Fibroblast of peridontal ligament (primary cell): ENCODE data around the gene NAGK.
A peak's percentile ranks its signal among the peaks of the same experiment; 100 is the strongest.
"Not testable (repeated sequence)": the region's sequence is repeated elsewhere in the genome, so short reads cannot be mapped to it uniquely, and the experiment has no call there.

Source experiments
- DNase-seq: peaks from one replicate; pipeline ENCODE4 v3.0.0-alpha.2; 2010; ENCODE audit errors: extremely low read depth

NAGK gene

DNA sequence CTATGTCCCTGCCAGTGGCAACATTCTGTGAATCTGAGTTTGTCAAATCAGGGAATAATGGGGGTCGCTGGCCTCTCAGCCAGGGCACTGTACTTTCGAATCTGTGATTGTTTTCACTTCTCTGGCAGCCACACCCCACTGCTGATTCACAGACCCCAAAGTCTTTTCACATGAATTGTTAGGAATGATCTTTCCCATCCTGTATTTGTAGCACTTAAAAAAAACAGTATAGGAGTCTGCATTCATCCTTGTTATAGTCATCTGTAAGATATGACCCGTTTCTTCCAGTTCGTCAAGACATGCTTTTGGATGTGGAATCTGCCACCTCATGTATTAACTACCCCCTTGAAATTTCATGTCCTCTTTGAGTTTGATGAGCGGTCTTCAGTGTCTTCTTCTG lies 928 bp downstream of the NAGK start:
- DNase-seq: peak; percentile 22

DNA sequence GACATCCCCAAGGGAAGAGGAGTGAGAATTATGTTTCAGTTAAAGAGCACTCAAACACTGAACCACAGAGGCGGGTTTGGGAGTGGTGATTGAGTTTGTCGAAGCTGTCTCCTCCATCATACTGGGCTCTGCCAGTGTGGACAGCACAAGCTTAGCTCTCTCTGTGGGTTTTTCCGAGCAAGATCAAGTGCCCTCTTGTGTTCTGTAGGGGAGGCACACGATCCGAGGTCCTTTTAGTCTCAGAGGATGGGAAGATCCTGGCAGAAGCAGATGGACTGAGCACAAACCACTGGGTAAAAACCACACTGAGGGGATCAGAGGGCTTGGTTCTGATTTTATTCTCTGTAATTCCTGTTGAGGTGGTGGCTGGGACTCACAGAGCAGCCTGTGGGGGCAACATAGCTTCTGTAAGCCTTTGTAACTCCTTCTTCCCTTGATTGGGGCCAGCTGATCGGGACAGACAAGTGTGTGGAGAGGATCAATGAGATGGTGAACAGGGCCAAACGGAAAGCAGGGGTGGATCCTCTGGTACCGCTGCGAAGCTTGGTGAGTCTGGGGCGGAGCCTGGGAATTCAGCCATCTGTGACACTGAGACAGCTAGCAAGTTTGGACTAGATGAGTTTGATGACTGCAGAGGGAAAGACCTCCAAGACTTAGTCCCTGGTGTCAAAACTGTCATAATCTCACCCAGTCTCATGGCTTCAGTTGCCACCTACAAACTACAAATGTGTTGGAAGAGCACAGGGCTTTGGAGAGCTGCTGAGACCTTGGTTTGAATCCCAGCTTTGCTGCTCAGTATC lies 2.0 kb downstream of the NAGK start:
- DNase-seq: peak; percentile 60

GRCh38 chr2:71071681-71072398 lies 3.4 kb downstream of the NAGK start:
- DNase-seq: no peak

DNA sequence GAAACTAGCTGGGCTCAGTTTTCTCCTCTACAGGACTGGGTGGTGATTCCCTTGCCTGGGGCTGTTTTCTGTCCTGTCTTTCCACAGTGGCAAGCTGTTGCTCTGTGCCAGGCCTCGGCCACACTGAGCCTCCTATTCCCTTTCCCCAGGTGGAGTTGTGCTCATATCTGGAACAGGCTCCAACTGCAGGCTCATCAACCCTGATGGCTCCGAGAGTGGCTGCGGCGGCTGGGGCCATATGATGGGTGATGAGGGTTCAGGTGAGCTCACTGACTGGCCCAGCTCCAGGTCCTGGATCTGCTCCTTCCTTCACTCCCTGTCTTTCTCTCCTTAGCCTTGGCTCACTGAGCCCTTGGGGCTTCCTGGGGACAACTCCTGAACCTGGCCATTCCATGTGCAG lies 4.0 kb downstream of the NAGK start:
- no peak for DNase-seq

DNA sequence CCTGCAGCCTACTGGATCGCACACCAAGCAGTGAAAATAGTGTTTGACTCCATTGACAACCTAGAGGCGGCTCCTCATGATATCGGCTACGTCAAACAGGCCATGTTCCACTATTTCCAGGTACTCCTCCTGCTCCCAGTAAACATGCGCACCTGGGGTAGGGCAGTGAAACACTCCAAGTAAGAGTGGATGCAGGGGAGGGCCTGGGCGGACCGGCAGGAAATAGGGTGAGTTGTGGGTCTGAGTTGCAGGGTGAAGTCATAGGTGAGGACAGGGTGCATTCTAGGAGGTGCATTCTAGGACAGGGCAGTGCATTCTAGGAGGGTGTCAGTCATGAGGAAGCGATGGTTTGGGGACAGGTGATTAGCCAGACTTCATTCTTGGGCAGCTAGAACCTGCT lies 5.0 kb downstream of the NAGK start:
- DNase-seq: no peak

DNA sequence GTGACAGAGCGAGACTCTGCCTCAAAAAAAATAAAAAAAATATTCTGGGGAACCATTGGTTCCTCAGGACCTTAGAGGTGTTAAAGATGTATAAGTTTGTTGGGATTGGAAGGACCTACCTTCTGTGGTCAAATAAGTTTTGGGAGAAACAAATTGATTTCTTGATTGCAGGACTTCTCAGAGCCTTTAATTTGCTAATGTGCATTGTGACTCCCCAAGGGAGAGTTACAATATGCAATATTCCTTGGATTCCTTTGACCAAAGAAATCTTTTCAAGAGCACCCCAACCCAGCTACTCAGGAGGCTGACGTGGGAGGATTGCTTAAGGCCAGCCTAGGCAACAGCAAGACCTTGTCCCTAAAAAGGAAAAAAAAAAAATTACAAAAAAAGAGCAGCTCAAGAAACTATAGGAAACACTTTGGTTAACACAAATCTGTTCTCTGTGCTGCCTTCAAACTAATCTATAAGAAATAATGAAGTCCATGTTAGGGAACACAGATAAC lies 6.5 kb downstream of the NAGK start:
- no peak for DNase-seq

GRCh38 chr2:71078624-71079023 lies 10.2 kb downstream of the NAGK start:
- no peak for DNase-seq

GRCh38 chr2:71082402-71083252 lies 14.2 kb downstream of the NAGK start:
- no peak for DNase-seq

- DNase-seq: not testable (repeated sequence)
Measured at GRCh38 chr2:71083297-71083696, 14.8 kb downstream of the NAGK start.

- not testable (repeated sequence) for DNase-seq
Measured at GRCh38 chr2:71083752-71084312, 15.4 kb downstream of the NAGK start.

- DNase-seq: not testable (repeated sequence)
Measured at GRCh38 chr2:71085325-71086003, 17.0 kb downstream of the NAGK start.

- DNase-seq: not testable (repeated sequence)
Measured at GRCh38 chr2:71089475-71089874, 21.0 kb downstream of the NAGK start.

- not testable (repeated sequence) for DNase-seq
Measured at GRCh38 chr2:71091808-71092207, 23.4 kb downstream of the NAGK start.

- DNase-seq: not testable (repeated sequence)
Measured at GRCh38 chr2:71092491-71093260, 24.2 kb downstream of the NAGK start.

DNA sequence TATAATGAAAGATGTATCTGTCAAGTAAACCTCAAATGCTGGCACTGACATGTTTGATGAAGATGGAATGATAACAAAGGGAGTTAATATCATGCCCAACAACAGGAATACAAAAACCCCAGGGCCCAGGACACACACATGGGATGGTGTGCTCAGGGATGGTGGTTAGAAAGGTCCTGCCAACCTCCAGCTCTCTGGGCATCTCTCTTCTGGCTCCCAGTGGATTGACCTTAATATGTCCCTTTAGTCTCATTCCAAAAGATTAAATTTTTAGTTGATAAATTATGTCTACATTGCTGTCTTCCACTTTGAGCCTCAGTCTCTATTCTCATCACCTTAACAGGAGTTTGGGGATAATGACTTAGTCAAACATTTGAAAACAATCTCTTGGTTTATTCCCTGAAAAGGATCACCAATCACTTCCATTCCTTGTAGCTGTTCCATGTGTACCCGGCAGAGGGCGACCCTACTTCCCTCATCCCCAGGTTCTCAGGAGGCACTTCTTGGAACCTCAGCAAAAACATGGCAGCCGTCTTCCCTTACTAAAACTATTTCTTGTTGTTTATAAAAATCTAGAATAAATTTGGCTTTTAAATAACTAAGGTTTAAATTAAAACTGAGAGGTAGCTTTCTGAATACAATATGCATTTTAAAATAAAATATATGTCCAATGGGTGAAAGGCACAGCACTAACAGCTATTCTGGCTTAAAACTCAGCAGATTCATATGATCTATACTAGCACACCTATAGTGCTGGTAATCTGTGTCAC lies 31.9 kb downstream of the NAGK start:
- peak; percentile 69 for DNase-seq

DNA sequence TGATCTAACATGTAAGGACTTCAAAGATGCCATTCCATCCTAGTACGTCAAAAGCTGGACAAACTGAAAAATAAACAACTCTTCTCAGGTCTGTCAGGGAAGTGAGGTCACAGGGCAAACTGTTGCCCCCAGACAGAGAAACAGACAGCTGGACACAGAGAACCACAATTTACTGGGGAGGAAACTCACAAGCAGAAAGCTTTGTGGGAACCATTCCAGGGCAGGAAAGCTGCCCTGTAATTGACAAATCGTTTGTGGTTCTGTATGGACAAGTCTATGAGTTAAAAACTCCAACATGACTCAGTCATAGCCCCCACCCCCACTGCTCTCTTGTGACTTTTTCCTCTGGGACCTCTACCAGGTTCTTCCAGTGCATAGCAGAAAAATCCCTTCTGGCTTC lies 33.2 kb downstream of the NAGK start:
- peak; percentile 90 for DNase-seq

DNA sequence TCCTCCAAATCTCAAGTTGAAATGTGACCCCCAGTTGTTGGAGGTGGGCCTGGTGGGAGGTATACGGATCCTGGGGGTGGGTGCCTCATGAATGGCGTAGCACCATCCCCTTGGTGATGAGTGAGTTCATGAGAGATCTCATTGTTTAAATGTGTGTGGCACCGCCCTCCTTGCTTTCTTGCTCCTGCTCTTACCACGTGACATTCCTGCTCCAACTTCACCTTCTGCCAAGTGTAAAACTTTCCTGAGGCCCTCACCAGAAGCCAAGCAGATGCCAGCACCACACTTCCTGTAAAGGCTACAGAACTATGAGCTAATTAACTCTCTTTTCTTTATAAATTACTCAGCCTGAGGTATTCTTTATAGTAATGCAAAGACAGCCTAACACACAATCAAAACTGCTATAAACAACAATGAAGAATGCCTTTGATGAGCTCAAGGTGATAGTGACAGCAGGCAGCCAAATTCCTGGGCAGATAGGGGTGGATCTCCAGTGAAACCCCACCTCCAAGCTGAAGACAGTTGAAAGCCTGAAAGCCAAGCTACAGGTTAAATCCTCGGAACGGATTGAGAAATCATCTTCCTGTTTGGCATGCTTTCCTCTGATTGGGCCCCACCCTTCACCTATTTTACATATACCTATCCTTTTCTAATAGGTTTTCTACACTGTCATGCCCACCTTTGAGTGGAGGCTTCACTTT lies 34.7 kb downstream of the NAGK start:
- no peak for DNase-seq

- DNase-seq: no peak
Measured at GRCh38 chr2:71103809-71104208, 35.4 kb downstream of the NAGK start.

DNA sequence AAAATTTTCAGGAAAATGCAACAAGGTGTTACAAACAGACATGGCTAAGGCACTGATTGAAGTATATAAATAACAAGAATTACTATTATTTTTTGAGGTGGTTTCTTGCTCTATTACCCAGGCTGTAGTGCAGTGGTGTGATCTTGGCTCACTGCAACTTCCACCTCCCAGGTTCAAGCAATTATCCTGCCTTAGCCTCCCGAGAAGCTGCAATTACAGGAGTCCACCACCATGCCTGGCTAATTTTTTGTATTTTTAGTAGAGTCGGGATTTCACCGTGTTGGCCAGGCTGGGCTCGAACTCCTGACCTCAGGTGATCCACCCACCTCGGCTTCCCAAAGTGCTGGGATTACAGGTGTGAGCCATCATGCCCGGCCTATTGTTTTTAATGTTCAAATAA lies 38.0 kb downstream of the NAGK start:
- DNase-seq: not testable (repeated sequence)
